Naive thymus-derived CD8-positive, alpha-beta T cell (primary cell): Measurements from ENCODE around the gene UBE2D4. TPM values are rescaled to one million over a fixed set of nuclear protein-coding genes. Genes with fewer than 3 reads are reported as not detected.
"Not testable (repeated sequence)": the region's sequence is repeated elsewhere in the genome, so short reads cannot be mapped to it uniquely, and the experiment has no call there.

Experiments
- ATAC-seq, 2 donors: fragments of 150-1000 bp; cut with Tn5 transposase in 1 of 2; sonication (Bioruptor Pico), chemical (Tn5 transposase) in 1 of 2; 1 replicate in 1 of 2; 2 replicates in 1 of 2; pipeline ENCODE4 v1.10.0; 2021; ENCODE audit warnings: mild to moderate bottlenecking in 2 of 2, moderate library complexity in 2 of 2
- POLR2A ChIA-PET: fragments of 350-600 bp; sonication (Branson Sonifier 250); formaldehyde crosslinking; loops from one replicate; lab custom pipeline; 2021; ENCODE audit warnings: antibody characterized with exemption; lab: Charles Lee
- DNase-seq, 10 donors: peaks; one replicate each; pipeline versions ENCODE4 v3.0.0 to v3.0.0-alpha.2; 2020 to 2022
- H3K27ac Mint-ChIP-seq, 10 donors: one replicate each; pipeline ENCODE4 v1.8.0; 2020 to 2022; ENCODE audit warnings: mild to moderate bottlenecking in 10 of 10, mixed read lengths in 10 of 10, moderate library complexity in 4 of 10, inconsistent platforms in 1 of 10
- H3K27me3 Mint-ChIP-seq, 5 donors: one replicate each; pipeline ENCODE4 v1.8.0; 2021 to 2022; ENCODE audit warnings: mixed read lengths in 5 of 5
- H3K36me3 Mint-ChIP-seq, 3 donors: one replicate each; pipeline ENCODE4 v1.8.0; 2020 to 2022; ENCODE audit warnings: mixed read lengths in 3 of 3, mild to moderate bottlenecking in 2 of 3, inconsistent platforms in 1 of 3
- H3K4me1 Mint-ChIP-seq, 4 donors: one replicate each; pipeline ENCODE4 v1.8.0; 2021 to 2022; ENCODE audit warnings: mixed read lengths in 4 of 4
- H3K4me3 Mint-ChIP-seq, 10 donors: one replicate each; pipeline ENCODE4 v1.8.0; 2020 to 2022; ENCODE audit warnings: mild to moderate bottlenecking in 10 of 10, mixed read lengths in 10 of 10, moderate library complexity in 6 of 10, inconsistent platforms in 1 of 10
- H3K9me3 Mint-ChIP-seq, 9 donors: one replicate each; pipeline ENCODE4 v1.8.0; 2020 to 2022; ENCODE audit warnings: mixed read lengths in 9 of 9, mild to moderate bottlenecking in 3 of 9, inconsistent platforms in 1 of 9, moderate library complexity in 1 of 9
- polyA plus RNA-seq, 3 donors: library from polyadenylated mRNA; unstranded; fragments of 300-500 nt; fragmentation: Illumina TruSeq; gene quantifications; one replicate each; pipeline ENCODE4 v1.2.3, GENCODE V29; 2021
- total RNA-seq, 8 experiments: library from RNA in 2 of 8; stranded (reverse) in 2 of 8; gene quantifications; one replicate each; pipeline ENCODE4 v1.2.3 and lab custom pipeline; 2021 to 2026

The UBE2D4 gene
- total and polyA plus RNA-seq, 5 experiments from 2014 or later: 6.7 to 17.6 (median 9.3) TPM

DNA sequence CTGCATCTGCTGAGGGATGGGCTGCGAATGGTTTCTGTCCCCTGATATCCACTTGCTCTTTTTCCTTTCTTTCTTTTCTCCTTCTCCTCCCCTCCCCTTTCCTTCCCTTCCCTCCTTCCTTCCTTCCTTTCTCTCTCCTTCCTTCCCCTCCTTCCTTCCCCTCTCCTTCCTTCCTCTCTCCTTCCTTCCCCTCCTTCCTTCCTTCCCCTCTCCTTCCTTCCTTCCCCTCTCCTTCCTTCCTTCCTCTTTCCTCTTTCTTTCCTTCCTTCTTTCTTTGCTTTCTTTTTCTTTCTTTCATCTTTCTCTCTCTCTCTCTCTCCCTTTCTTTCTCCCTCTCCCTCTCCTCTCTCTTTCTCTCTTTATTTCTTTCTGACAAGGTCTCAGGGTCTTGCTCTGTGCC lies 51.3 kb downstream of the UBE2D4 start:
- POLR2A ChIA-PET: no interaction called here
- DNase-seq (no peak), ATAC-seq (no peak)
- Mint-ChIP-seq H3K36me3 (peaks cover 0 to 2% (median 0%) of the 10 kb centered on the region in 3 donors), H3K4me1 (peaks cover 0 to 5% (median 0%) of the 10 kb centered on the region in 4 donors), H3K27ac (no peak overlapping the region), H3K9me3 (no peaks in the 10 kb centered on the region), H3K27me3 (no peaks in the 10 kb centered on the region), H3K4me3 (no peak overlapping the region)

DNA sequence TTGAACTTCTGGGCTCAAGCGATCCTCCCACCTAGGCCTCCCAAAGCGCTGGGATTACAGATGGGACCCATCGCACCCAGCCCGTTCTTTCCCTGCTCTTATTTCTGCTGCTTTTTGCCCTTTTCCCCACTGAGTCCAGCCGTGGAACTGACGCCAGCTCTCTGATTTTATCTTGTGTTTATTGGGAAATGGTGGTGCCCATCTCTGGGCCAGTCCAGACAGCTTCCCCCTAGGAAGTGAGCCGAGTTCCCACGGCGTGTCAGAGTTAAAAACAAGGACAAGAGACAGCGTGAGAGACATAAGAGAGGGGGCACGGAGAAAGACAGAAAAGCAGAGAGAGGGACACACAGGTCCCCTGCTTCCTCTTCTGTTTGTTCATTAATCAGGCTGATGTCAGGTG lies 51.9 kb downstream of the UBE2D4 start:
- H3K36me3 Mint-ChIP-seq, H3K4me3 Mint-ChIP-seq, H3K27me3 Mint-ChIP-seq, H3K9me3 Mint-ChIP-seq, DNase-seq, H3K27ac Mint-ChIP-seq, POLR2A ChIA-PET, H3K4me1 Mint-ChIP-seq, ATAC-seq: not testable (repeated sequence)

DNA sequence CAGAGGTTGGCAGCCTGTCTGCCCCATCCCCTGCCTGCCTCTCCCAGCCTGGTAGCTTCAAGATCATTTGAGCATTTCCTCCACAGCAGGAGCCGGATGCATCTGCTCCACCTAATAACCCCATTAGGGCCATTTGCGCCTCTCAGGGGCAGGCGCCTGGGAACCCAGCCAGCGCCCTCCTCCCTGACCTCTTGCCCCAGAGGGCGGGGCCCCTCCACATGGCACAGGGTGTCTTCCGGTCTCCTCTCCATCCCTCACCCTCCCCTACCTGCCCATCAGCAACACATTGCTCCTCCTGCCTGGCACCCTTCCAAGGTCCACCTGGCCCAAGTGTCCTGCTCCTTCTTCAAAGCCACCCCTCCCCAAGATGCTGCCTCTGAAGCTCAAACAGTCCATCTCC lies 56.6 kb downstream of the UBE2D4 start:
- H3K36me3 Mint-ChIP-seq, H3K27me3 Mint-ChIP-seq, H3K4me3 Mint-ChIP-seq, POLR2A ChIA-PET, DNase-seq, H3K9me3 Mint-ChIP-seq, ATAC-seq, H3K4me1 Mint-ChIP-seq: not testable (repeated sequence)
- peak overlapping the region in 1 of 10 donors; percentile 60 for H3K27ac Mint-ChIP-seq

DNA sequence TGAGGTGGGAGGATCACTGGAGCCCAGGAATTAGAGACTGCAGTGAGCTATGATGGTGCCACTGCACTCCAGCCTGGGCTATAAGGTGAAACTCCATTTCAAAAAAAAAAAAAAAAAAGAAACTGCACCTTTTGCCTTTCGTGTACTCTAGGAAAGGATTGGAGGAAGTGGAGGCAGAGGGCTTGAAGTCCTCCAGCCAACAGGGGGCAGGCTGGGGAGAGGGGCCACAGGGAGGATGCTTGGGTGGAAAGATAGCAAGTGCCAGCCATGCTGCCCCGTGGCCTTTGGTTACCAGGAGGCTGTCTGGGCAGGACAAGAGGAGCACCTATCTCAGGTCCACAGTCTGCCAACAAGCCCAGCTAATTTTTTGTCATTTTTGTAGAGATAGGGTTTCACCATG lies 57.5 kb downstream of the UBE2D4 start:
- H3K4me1 Mint-ChIP-seq, H3K36me3 Mint-ChIP-seq, H3K27me3 Mint-ChIP-seq, H3K4me3 Mint-ChIP-seq, H3K27ac Mint-ChIP-seq, POLR2A ChIA-PET, H3K9me3 Mint-ChIP-seq, DNase-seq, ATAC-seq: not testable (repeated sequence)

DNA sequence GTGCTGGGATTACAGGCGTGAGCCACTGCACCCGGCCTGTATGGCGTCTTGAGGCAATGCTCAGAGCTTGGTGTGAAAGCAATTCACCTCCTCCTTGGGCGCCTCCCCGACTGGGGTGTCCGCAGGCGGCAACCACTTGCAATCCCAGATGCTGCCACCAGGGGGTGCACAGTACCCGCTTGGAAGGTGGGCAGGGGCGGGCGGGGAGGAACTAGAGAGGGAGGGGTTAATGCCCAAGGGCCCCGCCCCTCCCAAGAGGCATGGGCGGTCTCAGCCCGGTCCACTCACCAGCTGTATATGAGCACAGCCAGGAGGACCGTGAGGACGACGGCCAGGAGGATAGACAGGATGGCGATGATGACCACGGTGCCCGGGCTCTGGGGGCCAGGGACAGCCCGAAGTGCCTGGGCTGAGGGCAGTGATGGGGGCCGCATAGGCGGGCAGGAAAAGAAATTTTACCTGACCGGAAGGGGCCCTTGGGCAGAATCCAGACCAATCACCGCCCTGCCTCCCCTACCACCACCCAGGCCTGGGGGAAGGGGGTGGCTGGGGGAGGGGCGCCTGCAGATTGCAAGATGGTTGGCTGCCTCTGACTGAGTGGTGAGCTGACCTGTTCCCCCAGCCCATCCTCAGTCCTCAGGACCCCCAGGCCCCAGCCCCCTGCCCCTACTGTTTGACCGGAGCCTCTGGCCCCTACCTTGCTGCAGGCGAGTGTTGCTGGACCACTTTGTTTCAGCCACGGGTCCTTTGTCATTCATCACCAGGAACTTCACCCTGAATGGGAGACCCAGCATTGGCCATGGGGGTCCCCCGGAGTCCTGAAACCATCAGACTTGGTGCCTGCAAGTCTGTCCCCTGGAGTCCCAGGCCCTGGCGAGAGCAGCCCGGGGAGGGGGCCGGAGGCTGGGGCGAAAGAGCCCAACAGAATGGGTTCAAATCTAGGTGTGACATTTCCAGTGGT lies 59.9 kb downstream of the UBE2D4 start:
- DNase-seq (peak in 9 of 10 donors; percentile 31 to 92 (median 74)), ATAC-seq (peak; percentile 84 to 88)
- H3K9me3 Mint-ChIP-seq, H3K4me1 Mint-ChIP-seq, H3K27me3 Mint-ChIP-seq, POLR2A ChIA-PET, H3K36me3 Mint-ChIP-seq: not testable (repeated sequence)
- H3K27ac Mint-ChIP-seq: peak overlapping the region in 4 of 10 donors; percentile 29 to 82 (median 68)
- H3K4me3 Mint-ChIP-seq: peak overlapping the region in 7 of 10 donors; percentile 34 to 61 (median 45)

DNA sequence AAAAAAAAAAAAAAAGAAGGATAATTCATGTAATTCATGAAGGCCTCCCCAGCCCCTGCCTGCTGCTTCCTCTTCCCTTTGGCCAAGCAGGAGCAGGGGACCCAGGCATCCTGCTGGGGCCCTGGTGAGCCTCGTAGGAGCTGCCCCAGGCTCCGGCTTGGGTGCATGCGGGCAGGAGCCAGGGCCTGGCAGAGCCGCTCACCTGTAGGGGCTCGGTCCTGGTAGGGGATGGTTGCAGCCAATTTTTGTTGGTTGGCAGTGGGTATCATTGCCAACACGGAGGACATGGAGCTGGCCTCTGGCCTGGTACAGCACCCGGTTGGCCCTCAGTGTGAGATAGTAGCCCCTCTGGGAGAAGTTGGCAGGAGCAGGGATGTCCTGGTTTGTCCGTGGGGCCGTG lies 61.2 kb downstream of the UBE2D4 start:
- H3K36me3 Mint-ChIP-seq, H3K4me1 Mint-ChIP-seq, POLR2A ChIA-PET, ATAC-seq, H3K27me3 Mint-ChIP-seq, H3K9me3 Mint-ChIP-seq, DNase-seq, H3K4me3 Mint-ChIP-seq: not testable (repeated sequence)
- peak overlapping the region in 2 of 10 donors; percentile 5 to 11 for H3K27ac Mint-ChIP-seq

DNA sequence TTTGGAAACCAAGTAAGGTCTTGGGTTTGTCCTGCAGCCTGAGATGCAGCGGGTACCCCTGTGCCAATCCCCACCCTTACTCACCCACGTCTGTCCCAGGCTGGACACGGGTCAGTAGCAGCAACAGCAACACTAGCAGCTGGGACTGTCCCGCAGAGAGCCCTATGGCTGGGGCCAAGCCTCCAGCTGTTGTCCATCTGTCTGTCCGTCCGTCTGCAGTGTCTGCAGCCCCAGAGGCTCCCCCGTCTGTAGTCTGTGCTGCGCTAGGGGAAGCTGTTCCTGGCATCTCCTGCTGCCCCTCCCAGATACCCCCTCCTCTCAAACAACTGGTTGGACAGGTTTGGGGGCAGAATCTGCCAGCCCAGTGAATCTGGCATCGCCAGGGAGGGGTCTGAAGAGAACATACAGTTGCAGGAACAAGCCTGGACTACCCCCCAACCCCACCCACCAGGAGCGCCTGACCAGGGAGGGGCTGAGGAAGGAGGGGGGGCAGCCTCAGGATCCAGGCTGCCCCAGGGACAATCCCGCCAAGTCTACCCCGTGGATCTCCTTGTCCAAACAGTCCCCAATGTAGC lies 63.9 kb downstream of the UBE2D4 start:
- not testable (repeated sequence) for H3K27ac Mint-ChIP-seq, H3K9me3 Mint-ChIP-seq, DNase-seq

DNA sequence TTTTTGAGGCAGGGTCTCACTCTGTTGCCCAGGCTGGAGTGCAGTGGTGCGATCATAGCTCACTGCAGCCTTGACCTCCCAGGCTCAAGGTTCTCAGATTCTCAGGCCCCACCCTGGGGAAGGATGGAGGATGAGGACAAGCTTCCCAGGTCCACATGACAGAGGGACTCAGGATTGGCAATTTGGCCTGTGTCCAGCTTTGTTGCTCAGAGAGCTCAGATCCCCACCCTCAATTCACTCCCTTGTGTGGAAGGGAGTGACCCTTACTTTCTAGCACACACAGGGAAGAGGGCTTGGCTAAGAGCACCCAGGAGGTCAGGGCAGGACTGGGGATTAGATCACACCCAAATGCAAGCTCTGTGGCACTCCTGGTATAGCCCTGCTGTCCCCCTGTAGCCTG lies 64.6 kb downstream of the UBE2D4 start:
- H3K4me3 Mint-ChIP-seq, H3K36me3 Mint-ChIP-seq, DNase-seq, H3K4me1 Mint-ChIP-seq, ATAC-seq, POLR2A ChIA-PET, H3K9me3 Mint-ChIP-seq, H3K27me3 Mint-ChIP-seq, H3K27ac Mint-ChIP-seq: not testable (repeated sequence)

More for the DNA sequence above, 63.9 kb downstream of the UBE2D4 start:
- POLR2A ChIA-PET, H3K4me1 Mint-ChIP-seq, H3K36me3 Mint-ChIP-seq, ATAC-seq, H3K4me3 Mint-ChIP-seq, H3K27me3 Mint-ChIP-seq: not testable (repeated sequence)

DNA sequence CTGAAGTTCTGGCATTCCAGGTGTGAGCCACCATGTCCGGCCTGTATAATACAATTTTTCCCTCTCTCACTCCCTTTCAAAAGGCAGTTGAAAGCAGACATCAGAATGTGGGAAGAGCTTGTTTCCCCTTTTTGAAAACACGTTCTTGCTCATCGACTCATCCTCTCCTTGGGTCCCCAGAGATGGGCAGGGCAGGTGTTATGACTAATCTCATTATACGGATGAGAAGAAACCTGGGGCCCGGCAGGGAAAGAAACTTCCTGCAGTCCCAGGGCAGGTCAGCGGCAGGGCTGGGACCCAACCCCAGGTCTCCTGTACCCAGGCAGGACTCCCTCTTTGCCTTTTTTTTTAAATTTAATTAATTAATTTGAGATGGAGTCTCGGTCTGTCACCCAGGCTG lies 66.7 kb downstream of the UBE2D4 start:
- POLR2A ChIA-PET, DNase-seq, H3K27ac Mint-ChIP-seq, H3K36me3 Mint-ChIP-seq, H3K4me1 Mint-ChIP-seq, ATAC-seq, H3K27me3 Mint-ChIP-seq, H3K4me3 Mint-ChIP-seq, H3K9me3 Mint-ChIP-seq: not testable (repeated sequence)

DNA sequence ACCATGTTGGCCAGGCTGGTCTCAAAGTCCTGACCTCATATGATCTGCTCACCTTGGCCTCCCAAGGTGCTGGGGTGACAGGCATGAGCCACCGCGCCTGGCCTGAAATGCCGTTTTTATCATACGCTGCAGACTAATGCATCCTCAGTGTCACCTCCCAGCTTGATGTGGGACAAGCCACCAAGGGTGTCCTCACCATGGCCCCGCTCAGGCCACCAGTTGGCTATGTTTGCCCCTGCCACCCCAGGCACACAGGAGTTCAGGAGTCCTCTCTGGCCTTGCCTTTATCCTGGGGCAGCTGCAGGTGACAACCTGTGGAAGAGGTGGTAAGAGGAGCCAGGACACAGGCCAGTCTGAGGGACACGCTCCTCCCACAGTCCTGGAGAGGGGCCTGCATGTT lies 68.4 kb downstream of the UBE2D4 start:
- not testable (repeated sequence) for H3K27ac Mint-ChIP-seq, H3K4me1 Mint-ChIP-seq, H3K36me3 Mint-ChIP-seq, H3K4me3 Mint-ChIP-seq, DNase-seq, H3K27me3 Mint-ChIP-seq, ATAC-seq, H3K9me3 Mint-ChIP-seq
- POLR2A ChIA-PET: interaction anchor here (0.7 kb wide), 1 partner anchor 71 kb away, joined by 9 read pairs; the partner anchor contains the start of gene PGAM2

DNA sequence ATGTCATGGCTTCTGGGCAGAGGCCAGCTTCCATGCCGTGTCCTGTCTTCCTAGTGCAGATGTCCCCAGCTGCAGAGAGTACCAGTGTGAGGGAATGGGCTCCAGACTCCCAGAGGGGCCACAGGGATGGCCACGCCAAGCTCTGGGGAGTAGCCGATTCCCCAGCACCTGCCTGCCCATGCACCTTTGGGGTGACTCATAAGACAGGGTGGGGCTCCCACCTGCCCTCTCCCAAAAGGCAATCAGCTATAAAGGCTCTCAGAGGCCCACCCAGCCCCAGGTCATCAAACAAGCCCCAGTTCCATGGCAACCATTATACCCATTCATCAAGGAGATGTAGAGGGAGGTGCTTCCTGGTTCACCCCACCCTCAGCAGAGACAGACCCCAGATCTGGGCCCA lies 71.3 kb downstream of the UBE2D4 start, which contains the start of gene SPDYE1:
Gene SPDYE1 (plus strand): TSS at position 366 of the 400 bp plus-strand sequence. CDS start 2,053 bp downstream, outside the sequence.
- H3K9me3 Mint-ChIP-seq, ATAC-seq, H3K27ac Mint-ChIP-seq, H3K27me3 Mint-ChIP-seq, POLR2A ChIA-PET, DNase-seq, H3K36me3 Mint-ChIP-seq, H3K4me3 Mint-ChIP-seq, H3K4me1 Mint-ChIP-seq: not testable (repeated sequence)
